ENCODE results near the gene SLC24A4. TPM values are rescaled to one million over a fixed set of nuclear protein-coding genes. Genes with fewer than 3 reads are reported as not detected.

SLC24A4 gene
- total RNA-seq, 1 donor from 2014 or later: not detected

GRCh38 chr14:92412912-92413311, 89.9 kb downstream of the SLC24A4 start:
- H3K4me3 ChIP-seq (ENCODE audit: low read depth, low read length): no peak overlapping the region
- DNase-seq (ENCODE audit: low read depth): no peak
- TF ChIP-seq CTCF (conservative IDR thresholded peaks at IDR 0.05; ENCODE audit: low read depth, low read length): no peak

- no peak for DNase-seq (ENCODE audit: low read depth)
- no peak overlapping the region for H3K4me3 ChIP-seq (ENCODE audit: low read depth, low read length)
- no peak for TF ChIP-seq CTCF (conservative IDR thresholded peaks at IDR 0.05; ENCODE audit: low read depth, low read length)
Observed at GRCh38 chr14:92413379-92413778, 90.4 kb downstream of the SLC24A4 start.

- H3K4me3 ChIP-seq (ENCODE audit: low read depth, low read length): no peak overlapping the region
- no peak for DNase-seq (ENCODE audit: low read depth)
- TF ChIP-seq CTCF (conservative IDR thresholded peaks at IDR 0.05; ENCODE audit: low read depth, low read length): no peak
Observed at GRCh38 chr14:92414690-92415445, 91.9 kb downstream of the SLC24A4 start.

- H3K4me3 ChIP-seq (ENCODE audit: low read depth, low read length): no peak overlapping the region
- DNase-seq (ENCODE audit: low read depth): no peak
- TF ChIP-seq CTCF (conservative IDR thresholded peaks at IDR 0.05; ENCODE audit: low read depth, low read length): no peak
Observed at GRCh38 chr14:92415969-92416368, 93.0 kb downstream of the SLC24A4 start.

GRCh38 chr14:92416544-92416943, 93.6 kb downstream of the SLC24A4 start:
- DNase-seq (ENCODE audit: low read depth): no peak
- no peak for TF ChIP-seq CTCF (conservative IDR thresholded peaks at IDR 0.05; ENCODE audit: low read depth, low read length)
- no peak overlapping the region for H3K4me3 ChIP-seq (ENCODE audit: low read depth, low read length)

GRCh38 chr14:92417759-92418158, 94.8 kb downstream of the SLC24A4 start:
- TF ChIP-seq CTCF (conservative IDR thresholded peaks at IDR 0.05; ENCODE audit: low read depth, low read length): no peak
- no peak overlapping the region for H3K4me3 ChIP-seq (ENCODE audit: low read depth, low read length)
- DNase-seq (ENCODE audit: low read depth): no peak

GRCh38 chr14:92421751-92422150, 98.8 kb downstream of the SLC24A4 start:
- no peak overlapping the region for H3K4me3 ChIP-seq (ENCODE audit: low read depth, low read length)
- DNase-seq (ENCODE audit: low read depth): no peak
- no peak for TF ChIP-seq CTCF (conservative IDR thresholded peaks at IDR 0.05; ENCODE audit: low read depth, low read length)

All from epithelial cell of proximal tubule (primary cell).